Esophagus muscularis mucosa (tissue), 4 donors: Measurements from ENCODE around the gene TRIM74. TPM values are rescaled to one million over a fixed set of nuclear protein-coding genes. Genes with fewer than 3 reads are reported as not detected.
"Not testable (repeated sequence)": the region's sequence is repeated elsewhere in the genome, so short reads cannot be mapped to it uniquely, and the experiment has no call there.

Experiments used
- DNase-seq: peaks from one replicate; pipeline ENCODE4 v3.0.0-alpha.2; 2017; ENCODE audit errors: extremely low spot score
- H3K27ac ChIP-seq, 4 donors: fragments of 200-600 bp; sonication (generic); replicated peaks in 1 of 4; 1 replicate in 3 of 4; 2 replicates in 1 of 4; pipeline ENCODE4 v1.5.1; 2016 to 2019; ENCODE audit warnings: mild to moderate bottlenecking in 1 of 4
- H3K27me3 ChIP-seq, 4 donors: fragments of 200-600 bp; sonication (generic); one replicate each; pipeline versions ENCODE4 v1.5.1 to v1.6.0; 2016 to 2019
- H3K36me3 ChIP-seq, 4 donors: fragments of 200-600 bp; sonication (generic); one replicate each; pipeline ENCODE4 v1.5.1; 2016 to 2019
- H3K4me1 ChIP-seq, 4 donors: fragments of 200-600 bp; sonication (generic); one replicate each; pipeline ENCODE4 v1.5.1; 2016 to 2019
- H3K4me3 ChIP-seq, 4 donors: fragments of 200-600 bp; sonication (generic); 1 replicate in 2 of 4; 2 replicates in 2 of 4; pipeline ENCODE4 v1.5.1; 2016 to 2019; ENCODE audit warnings: mild to moderate bottlenecking in 4 of 4, moderate library complexity in 1 of 4
- H3K9me3 ChIP-seq, 4 donors: fragments of 200-600 bp; sonication (generic); 1 replicate in 3 of 4; 2 replicates in 1 of 4; pipeline ENCODE4 v1.5.1; 2016 to 2019
- POLR2A ChIP-seq: fragments of 450-650 bp; IDR thresholded peaks from one replicate; pipeline ENCODE4 v1.6.1; 2017; ENCODE audit warnings: antibody characterized with exemption, moderate library complexity, mild to moderate bottlenecking, low read depth
- POLR2AphosphoS5 ChIP-seq, 2 donors: sonication (generic); formaldehyde crosslinking; IDR thresholded peaks; one replicate each; pipeline ENCODE4 v1.6.1; 2017; ENCODE audit warnings: antibody characterized with exemption in 2 of 2
- WGBS: methylation state at CpG from one replicate; pipeline ENCODE4 v1.1.5; 2018; 5-methylcytosine and 5-hydroxymethylcytosine counted together
- intact Hi-C: fragments of 100-400 bp; cut with DNase I; formaldehyde crosslinking; loops from one replicate; pipeline ENCODE4 v1.15.1; 2023
- total RNA-seq, 4 donors: library from RNA; depleted of rRNA; stranded (reverse); fragments of >200 nt; gene quantifications; one replicate each; pipeline versions ENCODE4 v1.1.0 to v1.2.1, GENCODE V29; 2016

TRIM74 gene
- 1 to 10 TPM in 1 of 4 donors, not detected in 3; 1.2 TPM for total RNA-seq

DNA sequence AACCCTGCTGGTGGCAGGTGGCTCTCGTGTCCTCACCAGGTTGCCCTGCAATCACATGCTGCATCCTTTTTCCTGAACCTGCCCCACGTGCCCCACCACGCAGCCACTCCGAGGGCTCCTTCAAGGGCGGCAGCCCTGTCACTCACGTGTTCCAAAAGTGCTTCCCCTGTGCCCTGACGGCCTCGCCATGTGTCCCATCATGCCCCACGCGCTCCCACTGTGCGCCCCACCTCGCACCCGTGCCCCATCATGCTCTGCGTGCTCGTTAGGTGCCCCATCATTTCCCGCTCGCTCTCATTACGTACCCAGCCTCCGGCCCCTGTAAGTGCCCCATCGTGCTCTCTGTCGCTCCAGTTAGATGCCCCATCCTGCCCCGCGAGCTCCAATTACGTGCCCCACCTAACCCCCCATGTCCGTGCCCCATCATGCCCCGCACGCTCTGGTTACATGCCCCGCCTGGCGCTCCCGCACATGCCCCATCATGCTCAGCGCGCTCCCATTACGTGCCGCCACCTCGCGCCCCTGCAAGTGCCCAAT lies at the start of gene TRIM74:
Gene TRIM74 (minus strand): TSS at position 487 of the 537 bp plus-strand sequence. CDS start 3,309 bp downstream, outside the sequence.
- H3K9me3 ChIP-seq, H3K27me3 ChIP-seq, H3K36me3 ChIP-seq, H3K27ac ChIP-seq, DNase-seq, H3K4me1 ChIP-seq, intact Hi-C loops, H3K4me3 ChIP-seq: not testable (repeated sequence)
- no CpG with 5 or more reads among the region's 36 CpGs for WGBS

DNA sequence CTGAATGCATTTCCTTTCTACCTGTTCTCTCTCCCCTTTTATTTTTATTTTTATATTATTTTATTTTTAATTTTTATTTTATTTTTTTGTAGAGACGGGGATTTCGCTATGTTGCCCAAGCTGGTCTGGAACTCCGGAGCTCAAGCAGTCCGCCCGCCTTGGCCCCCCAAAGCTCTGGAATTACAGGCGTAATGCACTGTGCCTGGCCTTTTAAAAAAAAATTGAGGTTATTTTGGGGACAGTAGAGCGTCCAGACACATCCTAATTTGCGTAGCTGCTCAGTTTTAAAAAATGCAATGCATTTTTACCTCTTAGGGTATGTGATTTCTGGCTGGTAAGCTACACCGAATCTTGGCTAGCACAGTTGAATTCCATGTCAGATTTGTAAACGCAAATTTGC lies 37.2 kb upstream of the TRIM74 start:
- DNase-seq, H3K27me3 ChIP-seq, H3K36me3 ChIP-seq, H3K9me3 ChIP-seq, intact Hi-C loops: not testable (repeated sequence)
- Histone ChIP-seq H3K4me3 (peak overlapping the region; percentile 50 to 71 (median 64)), H3K4me1 (peaks cover 4 to 14% (median 10%) of the 10 kb centered on the region in 4 donors), H3K27ac (peak overlapping the region; percentile 65 to 90 (median 89))
- 11% methylated on average over 10 of the region's 10 CpGs for WGBS

DNA sequence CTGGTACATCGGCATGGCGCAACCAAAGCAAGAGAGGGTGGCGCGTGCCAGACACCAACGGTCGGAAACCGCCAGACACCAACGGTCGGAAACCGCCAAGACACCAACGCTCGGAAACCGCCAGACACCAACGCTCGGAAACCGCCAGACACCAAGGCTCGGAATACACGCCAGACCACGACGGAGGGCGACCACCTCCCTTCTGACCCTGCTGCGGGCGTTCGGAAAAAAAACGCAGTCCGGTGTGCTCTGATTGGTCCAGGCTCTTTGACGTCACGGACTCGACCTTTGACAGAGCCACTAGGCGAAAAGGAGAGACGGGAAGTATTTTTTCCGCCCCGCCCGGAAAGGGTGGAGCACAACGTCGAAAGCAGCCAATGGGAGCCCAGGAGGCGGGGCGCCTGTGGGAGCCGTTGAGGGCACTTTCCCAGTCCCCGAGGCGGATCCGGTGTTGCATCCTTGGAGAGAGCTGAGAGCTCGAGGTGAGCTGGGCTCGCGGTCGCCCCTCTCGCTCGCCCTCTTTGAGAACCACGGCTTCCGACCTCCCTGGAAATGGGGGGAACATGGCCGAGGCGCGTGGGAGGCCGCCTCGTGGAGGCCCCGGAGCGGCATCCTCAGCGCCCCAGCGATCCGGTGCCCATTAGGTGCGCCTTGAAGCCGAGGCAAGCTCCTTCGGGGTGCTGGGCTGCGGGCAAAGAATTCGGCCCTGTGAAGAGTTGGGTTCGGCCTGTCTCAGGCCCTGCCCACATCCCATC lies 36.6 kb upstream of the TRIM74 start:
- TF ChIP-seq POLR2AphosphoS5 (IDR thresholded peaks at IDR 0.05) (peak; percentile 86 to 98), POLR2A (peak; percentile 94)
- DNase-seq: peak; percentile 93
- H3K9me3 ChIP-seq, H3K27me3 ChIP-seq, H3K36me3 ChIP-seq, intact Hi-C loops: not testable (repeated sequence)
- Histone ChIP-seq H3K4me1 (peaks cover 4 to 14% (median 10%) of the 10 kb centered on the region in 4 donors), H3K27ac (peak overlapping the region; percentile 89 to 90 (median 89)), H3K4me3 (peak overlapping the region; percentile 63 to 71 (median 66))
- 0% methylated on average over 1 of the region's 66 CpGs for WGBS

DNA sequence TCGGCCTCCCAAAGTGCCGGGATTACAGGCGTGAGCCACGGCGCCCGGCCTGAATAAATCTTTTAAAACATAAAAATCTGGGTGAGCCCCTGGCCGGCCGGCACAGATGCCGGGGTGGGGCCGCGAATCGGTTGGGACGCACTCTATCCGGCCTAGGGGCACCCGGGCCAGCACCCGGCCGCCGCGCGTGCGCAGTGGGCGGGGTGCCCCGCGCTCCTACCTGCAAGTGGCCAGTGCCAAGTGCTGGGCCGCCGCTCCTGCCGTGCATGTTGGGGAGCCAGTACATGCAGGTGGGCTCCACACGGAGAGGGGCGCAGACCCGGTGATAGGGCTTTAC lies 36.1 kb upstream of the TRIM74 start:
- H3K36me3 ChIP-seq, DNase-seq, intact Hi-C loops, H3K9me3 ChIP-seq, H3K27me3 ChIP-seq: not testable (repeated sequence)
- WGBS: no CpG with 5 or more reads among the region's 30 CpGs
- Histone ChIP-seq H3K27ac (peak overlapping the region; percentile 89 to 90 (median 89)), H3K4me3 (peak overlapping the region; percentile 63 to 71 (median 66)), H3K4me1 (peaks cover 4 to 14% (median 10%) of the 10 kb centered on the region in 4 donors)

DNA sequence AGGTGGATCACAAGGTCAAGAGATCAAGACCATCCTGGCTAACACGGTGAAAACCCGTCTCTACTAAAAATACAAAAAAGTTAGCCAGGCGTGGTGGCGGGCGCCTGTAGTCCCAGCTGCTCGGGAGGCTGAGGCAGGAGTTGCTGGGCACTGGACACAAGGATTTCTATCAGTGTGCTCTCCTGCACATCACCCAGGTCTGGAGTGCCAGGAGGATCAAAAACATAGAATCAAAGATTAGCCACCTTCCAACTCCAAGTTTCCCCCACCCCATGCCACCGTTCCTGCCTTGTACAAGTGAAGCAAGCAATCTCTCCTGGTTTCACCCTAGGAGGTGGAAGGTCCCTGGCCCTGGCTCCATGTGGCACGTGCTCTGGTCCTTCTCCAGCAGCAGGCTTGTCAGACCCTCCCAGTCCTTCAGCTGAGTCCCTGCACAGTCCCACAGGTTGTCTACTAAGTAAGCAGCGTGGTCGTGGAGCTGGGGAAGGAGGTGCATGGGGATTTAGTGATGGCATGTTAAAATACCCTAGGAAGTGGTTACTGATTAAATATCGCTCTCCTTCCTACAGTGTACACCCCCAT lies 28.7 kb upstream of the TRIM74 start:
- H3K4me1 ChIP-seq, intact Hi-C loops, H3K4me3 ChIP-seq, H3K27ac ChIP-seq, DNase-seq, H3K9me3 ChIP-seq, H3K36me3 ChIP-seq, H3K27me3 ChIP-seq: not testable (repeated sequence)
- no CpG with 5 or more reads among the region's 11 CpGs for WGBS

DNA sequence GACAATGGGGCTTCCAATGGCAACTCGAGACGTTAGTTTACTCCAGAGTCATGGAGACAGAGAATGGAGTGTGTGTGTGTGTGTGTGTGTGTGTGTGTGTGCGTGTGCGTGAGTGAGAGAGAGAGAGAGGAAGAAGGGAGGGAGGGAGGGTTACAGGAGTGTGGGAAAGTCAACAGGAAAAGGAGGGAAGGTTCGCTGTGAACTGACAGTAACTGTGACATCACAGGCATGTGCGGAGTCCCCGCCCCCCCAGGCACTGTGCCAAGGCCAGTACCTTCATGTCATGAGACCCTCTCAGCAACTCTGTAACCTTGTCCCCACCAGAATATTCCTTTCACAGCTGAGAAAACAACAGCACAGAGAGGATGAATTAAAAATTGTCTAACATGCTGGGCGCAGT lies 28.2 kb upstream of the TRIM74 start:
- H3K27me3 ChIP-seq, H3K4me3 ChIP-seq, H3K4me1 ChIP-seq, DNase-seq, intact Hi-C loops, H3K9me3 ChIP-seq, H3K27ac ChIP-seq, H3K36me3 ChIP-seq: not testable (repeated sequence)
- no CpG with 5 or more reads among the region's 8 CpGs for WGBS

DNA sequence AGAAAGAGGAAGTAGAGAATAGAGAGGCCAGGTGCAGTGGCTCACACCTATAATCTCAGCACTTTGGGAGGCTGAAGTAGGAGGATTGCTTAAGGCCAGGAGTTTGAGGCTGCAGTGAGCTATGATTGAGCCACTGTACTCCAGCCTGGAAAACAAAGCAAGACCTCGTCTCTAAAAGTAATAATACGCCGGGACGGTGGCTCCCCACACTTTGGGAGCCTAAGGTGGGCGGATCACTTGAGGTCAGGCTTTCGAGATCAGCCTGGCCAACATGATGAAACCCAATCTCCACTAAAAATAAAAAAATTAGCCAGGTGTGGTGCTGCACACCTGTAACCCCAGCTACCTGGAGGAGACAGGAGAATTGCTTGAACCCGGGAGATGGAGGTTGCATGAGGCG lies 26.2 kb upstream of the TRIM74 start:
- DNase-seq, H3K27ac ChIP-seq, H3K27me3 ChIP-seq, H3K4me3 ChIP-seq, H3K9me3 ChIP-seq, H3K4me1 ChIP-seq, H3K36me3 ChIP-seq, intact Hi-C loops: not testable (repeated sequence)
- no CpG with 5 or more reads among the region's 8 CpGs for WGBS

DNA sequence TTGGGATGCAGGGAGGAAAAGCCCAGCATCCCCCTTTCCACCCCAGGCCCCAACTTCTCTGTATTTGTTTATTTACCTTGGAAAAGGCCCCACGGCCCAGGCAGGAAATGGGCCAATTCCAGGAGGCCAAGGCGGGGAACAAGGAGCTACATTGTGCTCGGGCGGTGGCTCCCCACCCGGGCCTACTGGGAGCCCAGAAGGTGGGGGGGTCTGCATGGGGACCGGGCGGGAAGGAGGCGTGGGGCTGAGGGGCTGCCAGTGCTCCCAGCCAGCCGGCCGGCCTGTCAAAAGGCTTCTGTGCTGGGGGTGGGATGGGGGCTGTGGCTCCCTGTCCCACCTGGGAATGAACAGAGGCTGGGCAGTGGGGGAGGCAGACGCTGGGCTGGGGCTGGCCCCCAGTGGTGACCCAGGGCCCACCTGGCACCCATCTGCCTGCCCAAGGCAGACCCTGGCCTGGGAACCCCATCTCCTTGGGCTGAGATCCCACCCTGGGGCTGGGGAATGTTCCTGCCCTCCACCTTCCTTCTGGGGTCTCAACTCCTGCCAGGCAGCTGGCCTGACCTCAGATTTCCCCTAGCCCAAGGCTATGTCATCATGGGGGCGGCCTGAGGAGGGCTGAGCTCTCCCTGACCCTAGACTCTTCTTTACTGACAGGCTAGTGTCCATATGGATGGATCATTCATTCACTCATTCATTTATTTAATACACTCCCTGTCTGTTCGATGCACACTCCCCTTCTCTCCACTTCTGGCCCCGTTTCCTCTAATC lies 21.1 kb upstream of the TRIM74 start:
- intact Hi-C loops, H3K27me3 ChIP-seq: not testable (repeated sequence)
- 60% methylated on average over 3 of the region's 14 CpGs for WGBS

DNA sequence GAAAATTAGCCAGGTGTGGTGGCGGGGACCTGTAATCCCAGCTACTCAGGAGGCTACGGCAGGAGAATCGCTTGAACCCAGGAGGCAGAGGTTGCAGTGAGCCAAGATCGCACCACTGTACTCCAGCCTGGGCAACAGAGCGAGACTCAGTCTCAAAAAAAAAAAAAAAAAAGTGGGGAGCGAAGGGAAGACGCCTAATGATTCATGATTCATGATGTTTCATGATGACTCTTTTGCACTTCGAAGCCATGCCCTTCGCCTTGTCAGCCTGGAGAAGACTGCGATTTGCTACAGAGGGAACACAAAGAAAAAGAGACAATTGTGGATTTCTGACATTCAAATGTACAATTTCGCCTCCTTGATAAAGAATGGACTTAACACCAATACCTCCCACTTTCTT lies 12.8 kb upstream of the TRIM74 start:
- DNase-seq: not testable (repeated sequence)

More for the DNA sequence above, 21.1 kb upstream of the TRIM74 start:
- DNase-seq, H3K4me1 ChIP-seq, H3K27ac ChIP-seq, H3K4me3 ChIP-seq, H3K36me3 ChIP-seq, H3K9me3 ChIP-seq: not testable (repeated sequence)

DNA sequence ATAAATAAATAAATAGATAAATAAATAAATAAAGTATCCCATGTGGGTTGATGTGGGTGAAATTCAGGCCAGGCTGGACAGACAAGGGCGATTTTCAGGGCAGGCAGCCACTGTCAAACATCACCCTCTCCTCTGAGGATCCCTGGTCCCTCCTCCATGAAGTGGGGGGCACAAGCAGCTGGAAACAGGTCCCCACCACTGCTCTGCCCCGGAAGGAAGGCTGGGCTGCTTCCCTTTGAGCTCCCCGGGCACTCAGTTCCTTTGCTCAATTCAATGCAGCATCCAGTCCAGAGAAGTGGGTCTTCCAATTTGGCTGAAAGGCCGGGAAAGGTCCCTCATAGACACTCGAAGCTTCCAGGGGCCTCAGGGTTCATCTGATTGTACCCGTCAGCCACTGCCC lies 11.1 kb upstream of the TRIM74 start:
- H3K4me3 ChIP-seq, DNase-seq, H3K4me1 ChIP-seq, H3K27me3 ChIP-seq, H3K9me3 ChIP-seq, intact Hi-C loops, H3K27ac ChIP-seq, H3K36me3 ChIP-seq: not testable (repeated sequence)
- no CpG with 5 or more reads among the region's 6 CpGs for WGBS

More for the DNA sequence above, 12.8 kb upstream of the TRIM74 start:
- H3K9me3 ChIP-seq, H3K4me1 ChIP-seq, H3K36me3 ChIP-seq, H3K4me3 ChIP-seq, intact Hi-C loops, H3K27ac ChIP-seq, H3K27me3 ChIP-seq: not testable (repeated sequence)
- 98% methylated on average over 6 of the region's 11 CpGs for WGBS

DNA sequence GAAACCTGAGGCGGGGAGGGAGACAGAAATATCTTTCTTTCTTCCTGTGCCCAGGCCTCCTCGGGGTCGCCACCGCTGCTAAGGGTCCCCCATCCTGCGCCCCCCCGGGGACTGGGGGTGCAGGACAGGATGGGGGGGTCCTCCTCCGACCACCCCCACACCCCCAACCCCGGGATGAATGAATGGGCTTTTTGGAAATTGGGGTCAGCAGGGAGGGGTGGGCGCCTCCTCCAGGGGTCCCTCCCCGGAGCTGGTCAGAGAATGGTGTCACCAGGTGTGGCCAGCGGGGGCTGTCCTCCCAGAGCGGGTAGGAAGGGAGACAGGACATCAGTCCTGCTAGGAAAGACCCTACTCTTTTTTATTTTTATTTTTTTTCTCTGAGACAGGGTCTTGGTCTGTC lies 7.2 kb upstream of the TRIM74 start:
- H3K27ac ChIP-seq, H3K4me3 ChIP-seq, H3K27me3 ChIP-seq, H3K4me1 ChIP-seq, H3K9me3 ChIP-seq, DNase-seq, H3K36me3 ChIP-seq, intact Hi-C loops: not testable (repeated sequence)
- WGBS: no CpG with 5 or more reads among the region's 12 CpGs

DNA sequence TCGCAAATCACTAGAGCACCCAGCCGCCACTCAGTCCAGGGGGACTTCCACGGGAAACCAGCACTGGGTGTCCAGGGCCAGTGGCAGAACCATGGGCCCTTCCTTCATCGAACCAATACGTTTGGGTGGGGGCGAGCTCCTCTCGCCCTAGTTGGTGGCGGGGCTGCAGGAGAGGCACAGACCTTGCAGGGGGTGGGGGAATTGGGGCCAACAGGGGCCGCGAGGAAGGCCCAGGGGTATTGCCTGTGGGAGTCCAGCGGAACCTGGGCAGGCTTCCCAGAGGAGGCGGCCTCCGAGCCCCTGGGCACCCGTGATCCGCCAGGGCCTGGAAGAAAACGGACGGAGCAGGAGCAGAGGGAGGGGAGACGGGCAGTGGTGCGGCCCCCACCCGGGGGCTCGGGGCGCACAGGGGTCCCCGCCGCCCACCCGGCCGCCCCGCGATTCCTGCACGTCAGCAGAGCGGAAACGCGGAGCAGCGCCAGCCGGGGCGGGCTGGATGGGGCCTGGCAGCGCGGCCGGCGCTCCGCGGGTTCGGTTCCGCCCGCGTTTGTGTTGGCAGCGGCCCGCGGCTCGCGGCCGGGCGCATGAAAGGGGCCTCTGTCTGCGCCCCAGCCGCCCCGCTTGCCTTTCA lies 6.5 kb upstream of the TRIM74 start:
- WGBS: no CpG with 5 or more reads among the region's 55 CpGs

More for the DNA sequence above, 6.5 kb upstream of the TRIM74 start:
- H3K9me3 ChIP-seq, H3K36me3 ChIP-seq, intact Hi-C loops, H3K4me1 ChIP-seq, H3K4me3 ChIP-seq, H3K27ac ChIP-seq, H3K27me3 ChIP-seq: not testable (repeated sequence)
- peak; percentile 8 for DNase-seq
